Middle frontal gyrus (tissue), 1 donor: ENCODE measurements around the gene CHMP1A.

Experiments used
- DNase-seq: peaks from one replicate; pipeline ENCODE4 v3.0.0-alpha.2; 2015; ENCODE audit warnings: low spot score; ENCODE audit errors: extremely low spot score

The CHMP1A gene

GRCh38 chr16:89605186-89605970 lies 52.1 kb downstream of the CHMP1A start:
- DNase-seq, result no peak

- DNase-seq, result no peak
These were observed 52.7 kb downstream of the CHMP1A start for GRCh38 chr16:89604764-89605163.

- no peak for DNase-seq
These were observed 54.4 kb downstream of the CHMP1A start for GRCh38 chr16:89602952-89603590.

- peak; percentile 33 for DNase-seq
These were observed 55.1 kb downstream of the CHMP1A start for GRCh38 chr16:89602273-89602951.

- DNase-seq, result no peak
These were observed 55.6 kb downstream of the CHMP1A start for GRCh38 chr16:89601906-89602272.

- DNase-seq, result no peak
These were observed 56.6 kb downstream of the CHMP1A start for GRCh38 chr16:89600956-89601355.

GRCh38 chr16:89600427-89600826 lies 57.1 kb downstream of the CHMP1A start:
- DNase-seq, result no peak

GRCh38 chr16:89599902-89600301 lies 57.6 kb downstream of the CHMP1A start:
- DNase-seq, result no peak

- DNase-seq, result no peak
These were observed 58.1 kb downstream of the CHMP1A start for GRCh38 chr16:89599451-89599858.

GRCh38 chr16:89598199-89598598 lies 59.3 kb downstream of the CHMP1A start:
- DNase-seq, result no peak

GRCh38 chr16:89596957-89597649 lies 60.4 kb downstream of the CHMP1A start:
- no peak for DNase-seq

GRCh38 chr16:89596061-89596689 lies 61.3 kb downstream of the CHMP1A start:
- no peak for DNase-seq

GRCh38 chr16:89595330-89596060 lies 62.0 kb downstream of the CHMP1A start:
- DNase-seq, result no peak
